Measurements from ENCODE around the gene SCD5.

DNA sequence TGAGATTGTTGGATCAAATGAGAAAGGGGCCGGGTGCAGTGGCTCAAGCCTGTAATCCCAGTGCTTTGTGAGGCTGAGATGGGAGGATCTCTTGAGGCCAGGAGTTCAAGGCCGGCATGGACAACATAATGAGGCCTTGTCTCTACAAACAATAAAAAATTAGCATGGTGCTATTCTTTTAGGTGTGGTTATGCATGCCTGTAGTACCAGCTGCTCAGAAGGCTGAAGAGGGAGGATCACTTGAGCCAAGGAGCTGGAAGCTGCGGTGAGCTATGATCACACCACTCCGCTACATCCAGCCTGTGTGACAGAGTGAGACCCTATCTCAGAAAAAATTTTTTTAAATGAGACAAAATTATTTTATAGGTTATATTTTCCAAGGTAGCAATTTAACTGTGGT is 187.1 kb downstream of the SCD5 start:
- no peak for TF ChIP-seq EZH2 (IDR thresholded peaks at IDR 0.05; ENCODE audit: borderline replicate concordance, insufficient read depth, low read depth, low read length, poor library complexity, severe bottlenecking)
- TF ChIP-seq, protein P1, sequence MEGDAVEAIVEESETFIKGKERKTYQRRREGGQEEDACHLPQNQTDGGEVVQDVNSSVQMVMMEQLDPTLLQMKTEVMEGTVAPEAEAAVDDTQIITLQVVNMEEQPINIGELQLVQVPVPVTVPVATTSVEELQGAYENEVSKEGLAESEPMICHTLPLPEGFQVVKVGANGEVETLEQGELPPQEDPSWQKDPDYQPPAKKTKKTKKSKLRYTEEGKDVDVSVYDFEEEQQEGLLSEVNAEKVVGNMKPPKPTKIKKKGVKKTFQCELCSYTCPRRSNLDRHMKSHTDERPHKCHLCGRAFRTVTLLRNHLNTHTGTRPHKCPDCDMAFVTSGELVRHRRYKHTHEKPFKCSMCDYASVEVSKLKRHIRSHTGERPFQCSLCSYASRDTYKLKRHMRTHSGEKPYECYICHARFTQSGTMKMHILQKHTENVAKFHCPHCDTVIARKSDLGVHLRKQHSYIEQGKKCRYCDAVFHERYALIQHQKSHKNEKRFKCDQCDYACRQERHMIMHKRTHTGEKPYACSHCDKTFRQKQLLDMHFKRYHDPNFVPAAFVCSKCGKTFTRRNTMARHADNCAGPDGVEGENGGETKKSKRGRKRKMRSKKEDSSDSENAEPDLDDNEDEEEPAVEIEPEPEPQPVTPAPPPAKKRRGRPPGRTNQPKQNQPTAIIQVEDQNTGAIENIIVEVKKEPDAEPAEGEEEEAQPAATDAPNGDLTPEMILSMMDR (IDR thresholded peaks at IDR 0.05), result no peak

Data from B cell (primary cell).